ENCODE results near the gene PFKFB1. TPM values are rescaled to one million over a fixed set of nuclear protein-coding genes. Genes with fewer than 3 reads are reported as not detected.
A peak's percentile ranks its signal among the peaks of the same experiment; 100 is the strongest.

The PFKFB1 gene
- total and polyA plus RNA-seq, 9 of the 15 experiments (the other 6 are each of a cell fraction or from before 2014, with no cell fraction given), result 0.07 to 0.24 (median 0.15) TPM; not detected in 2

GRCh38 chrX:55028611-55029010, 34.6 kb upstream of the PFKFB1 start (continued):
- TF ChIP-seq BCLAF1 (IDR thresholded peaks at IDR 0.05; ENCODE audit: borderline replicate concordance in 1 of 2, control insufficient read depth in 1 of 2, low read depth in 2 of 2, low read length in 1 of 2), result no peak
- no peak for TF ChIP-seq JUND (IDR thresholded peaks at IDR 0.05; ENCODE audit: borderline replicate concordance, low read depth, low read length)
- no peak for TF ChIP-seq JUND (tag; IDR thresholded peaks at IDR 0.05; ENCODE audit: borderline replicate concordance, low read depth, low read length)

DNA sequence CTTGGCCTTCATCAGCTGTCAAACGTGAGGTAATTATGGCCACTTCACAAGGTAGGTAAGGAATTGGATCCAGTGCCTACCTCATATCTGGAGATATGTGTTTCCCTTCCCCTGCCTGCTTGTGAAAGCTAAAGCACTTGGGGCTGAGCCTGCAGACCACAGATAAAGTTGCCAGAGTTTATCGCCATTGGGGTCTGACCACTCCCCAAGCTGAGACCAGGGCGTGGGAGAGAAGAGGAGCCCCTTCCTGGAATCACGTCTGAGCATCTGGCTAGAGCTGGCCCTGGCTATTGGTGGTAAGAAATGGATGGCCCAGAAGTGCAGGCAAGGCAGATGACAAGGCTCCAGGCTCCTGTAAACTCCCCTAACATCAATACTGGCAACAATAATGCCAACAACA, 34.1 kb upstream of the PFKFB1 start:
- Histone ChIP-seq H2AFZ (ENCODE audit: low read depth, low read length) (no peak overlapping the region), H3K4me3 (no peak overlapping the region), H3K36me3 (ENCODE audit: control insufficient read depth, insufficient read depth, low read length) (no peaks in the 10 kb centered on the region; the same call in 2 of the 3 replicates), H3K4me1 (replicated peaks in 1 of 2; ENCODE audit: control insufficient read depth in 2 of 2, insufficient read depth in 2 of 2, low read length in 2 of 2) (peaks cover 9 to 35% of the 10 kb centered on the region in 2 experiments; a peak in 4 of 5 replicates), H4K20me1 (replicated peaks; ENCODE audit: control insufficient read depth, insufficient read depth, low read length) (no peaks in the 10 kb centered on the region), H3K4me2 (ENCODE audit: insufficient read depth, low read length) (peak overlapping the region; percentile 61), H3K27me3 (ENCODE audit: control insufficient read depth in 2 of 2, insufficient read depth in 2 of 2, low read length in 2 of 2) (no peaks in the 10 kb centered on the region), H3K9me3 (replicated peaks; ENCODE audit: control insufficient read depth, insufficient read depth, low read depth, low read length) (no peaks in the 10 kb centered on the region), H3K79me2 (ENCODE audit: control insufficient read depth, insufficient read depth, low read length) (peaks cover 17% of the 10 kb centered on the region), H3K27ac (ENCODE audit: extremely low read depth, low read depth, low read length) (peak overlapping the region; percentile 52; the same call in 1 of the 3 replicates), H3K9ac (ENCODE audit: insufficient read depth in 1 of 2, low read depth in 2 of 2, low read length in 2 of 2) (peak overlapping the region in 1 of 2 experiments; percentile 39; a peak in 1 of 4 replicates), H3K9me1 (ENCODE audit: control insufficient read depth, insufficient read depth, low read length) (no peaks in the 10 kb centered on the region)
- BruUV-seq (replicated peaks), result no TSS peak
- in situ Hi-C loops (cut with MboI), result no loop called here
- FAIRE-seq (peak; percentile 97), ATAC-seq (peak; percentile 92), DNase-seq (ENCODE audit: extremely low read depth in 1 of 4, low spot score in 3 of 4) (peak; percentile 61 to 88 (median 76))
- 0% methylated on average over 3 of the region's 4 CpGs for WGBS (ENCODE audit: insufficient coverage, low coverage, missing lambda C conversion rate)
- POLR2A ChIA-PET, result interaction anchor here (1.9 kb wide), 1 partner anchor 13 kb away, joined by 8 read pairs; no protein-coding TSS in a partner anchor
- intact Hi-C loops (cut with micrococcal nuclease), result loop anchor here (1.0 to 2.0 kb wide), 2 partner anchors 13 to 93 kb away; no protein-coding TSS in a partner anchor
- CTCF ChIA-PET (ENCODE audit: low intra/inter-chr PET ratio), result no interaction called here
- peak in 1 of 2 experiments; percentile 87; a peak in 2 of 4 replicates for TF ChIP-seq ZMIZ1 (IDR thresholded peaks at IDR 0.05; ENCODE audit: low read depth in 2 of 2, low read length in 2 of 2)
- no peak for TF ChIP-seq CBFB (CRISPR knock-in tag; IDR thresholded peaks at IDR 0.05)
- TF ChIP-seq MYC (IDR thresholded peaks at IDR 0.05; ENCODE audit: low read depth, low read length), result peak; percentile 34; the same call in 1 of the 2 replicates
- TF ChIP-seq MYC (CRISPR knock-in tag; IDR thresholded peaks at IDR 0.05; ENCODE audit: borderline replicate concordance, low read depth), result no peak
- peak; percentile 96 for TF ChIP-seq POLR2AphosphoS5 (IDR thresholded peaks at IDR 0.05; ENCODE audit: control insufficient read depth, insufficient read depth, low read depth, low read length)
- peak; percentile 73; the same call in 1 of the 2 replicates for TF ChIP-seq DMBX1 (CRISPR knock-in tag; IDR thresholded peaks at IDR 0.05; ENCODE audit: borderline replicate concordance)
- peak; percentile 93 for TF ChIP-seq EP300 (IDR thresholded peaks at IDR 0.05; ENCODE audit: low read length)
- no peak for TF ChIP-seq ZBED1 (IDR thresholded peaks at IDR 0.05)

All from K562 (cell line).